Testis (tissue), 3 donors: ENCODE results near the gene ARHGAP31. TPM values are rescaled to one million over a fixed set of nuclear protein-coding genes. Genes with fewer than 3 reads are reported as not detected.

ENCODE experiments used
- DNase-seq: peaks from one replicate; pipeline ENCODE4 v3.0.0-alpha.2; 2019
- H3K27ac ChIP-seq, 2 donors: fragments of 200-600 bp; sonication (generic); one replicate each; pipeline ENCODE4 v1.5.1; 2019
- H3K27me3 ChIP-seq: fragments of 200-600 bp; sonication (generic); one replicate; pipeline ENCODE4 v1.5.1; 2019
- H3K36me3 ChIP-seq: fragments of 200-600 bp; sonication (generic); one replicate; pipeline ENCODE4 v1.5.1; 2017; ENCODE audit warnings: low read depth; ENCODE audit errors: missing control alignments
- H3K4me1 ChIP-seq: fragments of 200-600 bp; sonication (generic); one replicate; pipeline ENCODE4 v1.5.1; 2019
- H3K4me3 ChIP-seq, 2 donors: fragments of 200-600 bp; sonication (generic); one replicate each; pipeline ENCODE4 v1.5.1; 2017 to 2019
- H3K9me3 ChIP-seq: fragments of 200-600 bp; sonication (generic); one replicate; pipeline ENCODE4 v1.5.1; 2017
- CTCF ChIP-seq, 3 experiments: fragments of 450-650 bp in 2 of 3; fragments of 200-600 bp in 1 of 3; sonication (generic) in 1 of 3; IDR thresholded peaks; one replicate each; pipeline ENCODE4 v1.5.1; 2016 to 2019; ENCODE audit warnings: antibody characterized with exemption in 3 of 3, mild to moderate bottlenecking in 2 of 3, moderate library complexity in 1 of 3
- POLR2A ChIP-seq: fragments of 450-650 bp; IDR thresholded peaks from one replicate; pipeline ENCODE4 v1.6.1; 2017; ENCODE audit warnings: antibody characterized with exemption, mild to moderate bottlenecking, moderate library complexity
- WGBS, 2 donors: methylation state at CpG; one replicate each; pipeline ENCODE4 v1.1.5; 2018; 5-methylcytosine and 5-hydroxymethylcytosine counted together
- intact Hi-C: fragments of 100-400 bp; cut with DNase I; formaldehyde crosslinking; loops from one replicate; pipeline ENCODE4 v1.15.1; 2023; ENCODE audit warnings: low total_unique reads
- polyA plus RNA-seq: library from polyadenylated mRNA; stranded (reverse); fragments of 350-450 nt; fragmentation: Illumina TruSeq; extraction: RNeasy Lipid Tissue Mini Kit (QIAGEN cat#74804); gene quantifications from one replicate; pipeline ENCODE4 v1.2.3, GENCODE V29; 2014; ENCODE audit warnings: low read depth, low replicate concordance; ENCODE audit not compliant: insufficient read depth
- total RNA-seq, 2 donors: library from RNA; depleted of rRNA; stranded (reverse); fragments of >200 nt; gene quantifications; one replicate each; pipeline ENCODE4 v1.2.3, GENCODE V29; 2016

The ARHGAP31 gene
- total and polyA plus RNA-seq, 3 donors from 2014 or later, result 5.2 to 6.2 (median 5.6) TPM

- no peaks in the 10 kb centered on the region for H3K27me3 ChIP-seq
- 79 to 87% methylated on average over 3 of the region's 3 CpGs for WGBS, 2 donors
- DNase-seq, result no peak
- H3K36me3 ChIP-seq, result no peaks in the 10 kb centered on the region
- intact Hi-C loops, result no loop called here
- no peaks in the 10 kb centered on the region for H3K4me1 ChIP-seq
- H3K27ac ChIP-seq, result no peak overlapping the region
- H3K4me3 ChIP-seq, result no peak overlapping the region
- H3K9me3 ChIP-seq, result no peaks in the 10 kb centered on the region
- TF ChIP-seq CTCF (IDR thresholded peaks at IDR 0.05) (no peak), POLR2A (no peak)
Observed at GRCh38 chr3:119408243-119408950, 114.2 kb downstream of the ARHGAP31 start.

GRCh38 chr3:119409844-119410243, 115.7 kb downstream of the ARHGAP31 start:
- no peak for DNase-seq
- no peaks in the 10 kb centered on the region for H3K36me3 ChIP-seq
- H3K27me3 ChIP-seq, result no peaks in the 10 kb centered on the region
- H3K4me3 ChIP-seq, result no peak overlapping the region
- no peaks in the 10 kb centered on the region for H3K9me3 ChIP-seq
- H3K4me1 ChIP-seq, result no peaks in the 10 kb centered on the region
- no peak overlapping the region for H3K27ac ChIP-seq
- TF ChIP-seq POLR2A (no peak), CTCF (IDR thresholded peaks at IDR 0.05) (no peak)
- 83 to 100% methylated on average over 1 of the region's 1 CpG for WGBS, 2 donors
- intact Hi-C loops, result no loop called here

DNA sequence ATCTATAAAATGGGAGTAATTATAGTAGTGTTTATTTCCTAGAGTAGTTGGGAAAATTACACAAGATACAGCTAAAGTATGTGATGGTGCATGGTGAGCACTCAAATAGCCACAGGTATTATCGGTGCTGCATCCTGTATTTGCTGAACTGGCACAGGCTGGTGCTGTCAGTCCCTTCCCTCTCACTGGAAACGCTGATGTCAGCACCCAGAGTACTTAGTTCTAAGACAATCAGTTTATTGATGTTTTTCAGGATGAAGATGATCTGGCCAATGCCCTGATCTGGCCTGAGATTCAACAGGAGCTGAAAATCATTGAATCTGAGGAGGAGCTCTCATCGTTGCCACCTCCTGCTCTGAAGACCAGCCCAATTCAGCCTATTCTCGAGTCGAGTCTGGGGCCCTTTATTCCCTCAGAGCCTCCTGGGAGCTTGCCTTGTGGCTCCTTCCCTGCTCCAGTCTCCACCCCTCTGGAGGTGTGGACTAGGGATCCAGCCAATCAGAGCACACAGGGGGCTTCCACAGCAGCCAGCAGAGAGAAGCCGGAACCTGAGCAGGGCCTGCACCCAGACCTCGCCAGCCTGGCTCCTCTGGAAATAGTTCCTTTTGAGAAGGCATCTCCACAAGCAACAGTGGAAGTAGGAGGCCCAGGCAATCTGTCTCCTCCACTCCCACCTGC, 119.6 kb downstream of the ARHGAP31 start:
- Histone ChIP-seq H3K4me3 (no peak overlapping the region), H3K36me3 (no peaks in the 10 kb centered on the region), H3K4me1 (no peaks in the 10 kb centered on the region), H3K9me3 (no peaks in the 10 kb centered on the region), H3K27ac (no peak overlapping the region), H3K27me3 (no peaks in the 10 kb centered on the region)
- TF ChIP-seq CTCF (IDR thresholded peaks at IDR 0.05) (no peak), POLR2A (no peak)
- intact Hi-C loops, result no loop called here
- peak; percentile 27 for DNase-seq
- WGBS, 2 donors, result 58 to 69% methylated on average over 7 of the region's 7 CpGs

DNA sequence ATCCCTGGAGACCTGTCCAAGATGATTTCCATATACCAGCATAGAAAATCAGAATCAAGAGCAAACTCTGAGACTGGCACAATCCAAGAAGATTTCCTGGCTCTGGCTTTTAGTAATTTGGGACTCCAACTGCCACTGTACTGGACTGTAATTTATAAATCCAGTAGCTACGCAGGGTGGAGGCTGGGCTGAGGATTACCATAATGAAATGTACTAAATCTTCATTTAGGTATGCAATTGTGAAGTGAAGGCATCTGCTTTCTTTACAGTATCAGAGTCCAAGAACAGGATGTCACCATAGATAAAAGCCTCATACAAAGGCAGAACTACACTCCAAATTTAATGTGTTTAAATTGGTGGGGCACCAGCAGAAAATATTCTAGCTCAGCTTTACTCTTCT, 122.7 kb downstream of the ARHGAP31 start:
- Histone ChIP-seq H3K4me3 (no peak overlapping the region), H3K9me3 (no peaks in the 10 kb centered on the region), H3K4me1 (no peaks in the 10 kb centered on the region), H3K27ac (no peak overlapping the region), H3K27me3 (no peaks in the 10 kb centered on the region), H3K36me3 (no peaks in the 10 kb centered on the region)
- no peak for DNase-seq
- TF ChIP-seq CTCF (IDR thresholded peaks at IDR 0.05), result no peak
- no peak for TF ChIP-seq POLR2A
- intact Hi-C loops, result no loop called here
- 77 to 100% methylated on average over 1 of the region's 1 CpG for WGBS, 2 donors
